DMS 273 treated with DMSO at 0.1 percent for 48 hours (cell line): Measurements from ENCODE around the gene LPIN3.

Source experiments
- DNase-seq: peaks from one replicate; lab custom pipeline; 2025; lab: John Stamatoyannopoulos, UW

Gene LPIN3

GRCh38 chr20:41320441-41320840 lies 20.2 kb upstream of the LPIN3 start:
- DNase-seq = no peak

- DNase-seq = no peak
Measured at GRCh38 chr20:41320976-41321375, 19.6 kb upstream of the LPIN3 start.

GRCh38 chr20:41327178-41327577 lies 13.4 kb upstream of the LPIN3 start:
- DNase-seq = no peak

- no peak for DNase-seq
Measured at GRCh38 chr20:41329435-41330342, 10.9 kb upstream of the LPIN3 start.

GRCh38 chr20:41330343-41330720 lies 10.3 kb upstream of the LPIN3 start:
- DNase-seq = no peak

GRCh38 chr20:41330941-41331340 lies 9.7 kb upstream of the LPIN3 start:
- no peak for DNase-seq

GRCh38 chr20:41331731-41332130 lies 8.9 kb upstream of the LPIN3 start:
- no peak for DNase-seq

- DNase-seq = no peak
Measured at GRCh38 chr20:41334036-41334435, 6.6 kb upstream of the LPIN3 start.

- DNase-seq = no peak
Measured at GRCh38 chr20:41334443-41335421, 5.9 kb upstream of the LPIN3 start.

- DNase-seq = no peak
Measured at GRCh38 chr20:41335591-41335990, 5.0 kb upstream of the LPIN3 start.

- DNase-seq = no peak
Measured at GRCh38 chr20:41336711-41337492, 3.7 kb upstream of the LPIN3 start.

GRCh38 chr20:41339957-41340326 lies 679 bp upstream of the LPIN3 start:
- DNase-seq = no peak

- no peak for DNase-seq
Measured at GRCh38 chr20:41342474-41343464, 2.1 kb downstream of the LPIN3 start.

- DNase-seq = no peak
Measured at GRCh38 chr20:41344477-41344876, 3.9 kb downstream of the LPIN3 start.

- no peak for DNase-seq
Measured at GRCh38 chr20:41344938-41345728, 4.5 kb downstream of the LPIN3 start.

- DNase-seq = no peak
Measured at GRCh38 chr20:41345729-41346067, 5.1 kb downstream of the LPIN3 start.

GRCh38 chr20:41347523-41348429 lies 7.2 kb downstream of the LPIN3 start:
- DNase-seq = no peak

- DNase-seq = no peak
Measured at GRCh38 chr20:41348430-41349172, 8.0 kb downstream of the LPIN3 start.
